GM19328 (cell line): ENCODE measurements around the gene USP16.

ENCODE experiments used
- ATAC-seq: cut with Tn5 transposase; IDR thresholded peaks from one replicate; pipeline ENCODE4 v1.9.1; 2021; ENCODE audit warnings: mild to moderate bottlenecking, moderate library complexity; ENCODE audit not compliant: unreplicated experiment

The USP16 gene

GRCh38 chr21:29082046-29082815 lies 57.8 kb downstream of the USP16 start:
- ATAC-seq = no peak

GRCh38 chr21:29083306-29083705 lies 58.8 kb downstream of the USP16 start:
- ATAC-seq = no peak

- ATAC-seq = no peak
These were observed 59.9 kb downstream of the USP16 start for GRCh38 chr21:29084372-29084771.

- ATAC-seq = no peak
These were observed 60.8 kb downstream of the USP16 start for GRCh38 chr21:29085106-29085752.

- ATAC-seq = no peak
These were observed 66.6 kb downstream of the USP16 start for GRCh38 chr21:29091033-29091432.

- ATAC-seq = no peak
These were observed 67.9 kb downstream of the USP16 start for GRCh38 chr21:29092102-29092959.

GRCh38 chr21:29096218-29097015 lies 71.9 kb downstream of the USP16 start:
- no peak for ATAC-seq

- no peak for ATAC-seq
These were observed 73.7 kb downstream of the USP16 start for GRCh38 chr21:29098156-29098555.

GRCh38 chr21:29102791-29103257 lies 78.4 kb downstream of the USP16 start:
- ATAC-seq = no peak
